ENCODE results near the gene FAM200B. TPM values are rescaled to one million over a fixed set of nuclear protein-coding genes. Genes with fewer than 3 reads are reported as not detected.

FAM200B gene
- total RNA-seq, 1 donor from 2014 or later: 42.2 TPM

DNA sequence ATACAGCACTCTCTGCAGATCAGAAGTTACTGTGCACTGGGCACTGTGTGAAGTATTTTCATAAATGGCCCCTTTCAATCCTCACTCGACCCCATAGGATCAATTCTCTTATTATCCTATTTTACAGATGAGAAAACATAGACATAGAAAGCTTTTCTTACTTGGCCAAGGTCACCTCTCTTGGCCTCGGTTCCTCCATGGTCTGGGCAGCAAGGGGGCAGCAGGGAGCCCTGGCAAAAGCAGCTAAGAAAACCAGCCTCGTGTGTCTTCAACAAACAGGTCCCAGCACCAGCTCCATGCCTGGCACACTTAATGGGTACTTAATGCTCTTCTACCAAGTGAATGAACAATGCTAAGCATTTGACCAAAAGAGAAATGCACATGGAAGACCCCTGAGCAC is 55.6 kb downstream of the FAM200B start:
- DNase-seq: no peak

DNA sequence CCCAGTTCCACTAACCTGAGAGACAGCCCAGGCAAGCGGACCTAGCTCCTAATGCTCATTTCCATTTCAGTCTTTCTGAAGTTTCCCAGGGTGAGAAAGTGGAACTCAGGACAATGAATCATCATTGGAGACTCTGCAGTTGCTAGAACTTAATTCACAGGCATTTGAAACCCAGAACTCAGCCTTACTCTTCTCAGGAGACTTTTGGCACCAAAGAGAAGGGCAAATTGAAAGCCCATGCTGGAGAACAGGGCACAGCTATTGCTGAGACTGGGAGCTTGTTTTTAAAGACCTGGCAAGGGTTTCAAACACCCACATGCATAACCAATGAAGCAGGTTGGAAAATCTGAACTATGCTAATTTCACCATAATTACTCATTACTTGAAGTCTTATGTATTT is 57.2 kb downstream of the FAM200B start:
- DNase-seq: no peak

Other genes with a start within 250 kb of the FAM200B start
- 32.3 TPM for gene CC2D2A, start 211.9 kb upstream of the FAM200B start, total RNA-seq
- 206 TPM for gene FBXL5, start 26.5 kb upstream of the FAM200B start, total RNA-seq
- 4.7 TPM for gene BST1, start 21.2 kb downstream of the FAM200B start, total RNA-seq
- gene CD38, start 96.5 kb downstream of the FAM200B start, total RNA-seq: 4.4 TPM